HFFc6 (cell line): ENCODE results near the gene NDST4. TPM values are rescaled to one million over a fixed set of nuclear protein-coding genes. Genes with fewer than 3 reads are reported as not detected.

Experiments
- DNase-seq: peaks from one replicate; pipeline ENCODE4 v3.0.0-alpha.2; 2018
- H3K27ac Mint-ChIP-seq: 2 replicates; pipeline ENCODE4 v1.8.0; 2020; ENCODE audit warnings: mild to moderate bottlenecking, mixed read lengths
- H3K27me3 Mint-ChIP-seq: 2 replicates; pipeline ENCODE4 v1.8.0; 2021; ENCODE audit warnings: mild to moderate bottlenecking, moderate library complexity, mixed read lengths; ENCODE audit not compliant: insufficient read depth
- H3K36me3 Mint-ChIP-seq: 2 replicates; pipeline ENCODE4 v1.8.0; 2021; ENCODE audit warnings: low read depth, mixed read lengths
- H3K4me1 Mint-ChIP-seq: 2 replicates; pipeline ENCODE4 v1.8.0; 2020; ENCODE audit warnings: low read depth, mixed read lengths
- H3K4me3 Mint-ChIP-seq: 2 replicates; pipeline ENCODE4 v1.8.0; 2020; ENCODE audit warnings: mild to moderate bottlenecking, moderate library complexity, mixed read lengths
- H3K9me3 Mint-ChIP-seq: 2 replicates; pipeline ENCODE4 v1.8.0; 2020; ENCODE audit warnings: mild to moderate bottlenecking, mixed read lengths
- total RNA-seq, 6 experiments: library from RNA; stranded (reverse); fragmentation: NEBNext Ultra II Directional; extraction: Animal tissue kit (Norgen Biotek cat#: 25700); gene quantifications; 2 replicates in 1 of 6; 3 replicates in 5 of 6; pipeline ENCODE4 v1.2.3, GENCODE V29; 2021
- TF ChIP-seq, protein P1 (sequence below): fragments of 200-600 bp; sonication (generic); IDR thresholded peaks from 2 replicates; pipeline ENCODE4 v1.5.0; 2021; ENCODE audit warnings: antibody characterized with exemption, mild to moderate bottlenecking

The NDST4 gene
- total RNA-seq, 6 experiments from 2014 or later: not detected

DNA sequence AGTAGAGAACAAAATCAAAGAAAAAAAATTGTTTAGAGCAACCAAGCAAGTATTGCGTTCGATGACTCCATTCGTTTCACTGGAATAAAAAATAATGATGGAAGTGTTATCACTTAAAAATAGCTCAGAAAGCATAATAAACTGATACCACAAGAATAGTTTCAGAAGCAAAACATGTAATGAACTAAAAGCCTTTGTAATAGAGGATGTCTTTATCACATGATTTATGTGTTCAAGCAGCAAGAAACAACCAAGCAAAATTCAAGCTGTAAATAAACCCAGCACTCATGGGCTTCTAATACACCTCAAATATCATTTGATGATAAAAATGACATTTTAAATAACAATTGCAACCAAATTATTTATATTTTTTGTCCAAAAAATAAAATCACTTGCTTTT, 192.2 kb downstream of the NDST4 start:
- H3K4me3 Mint-ChIP-seq: no peak overlapping the region
- DNase-seq: no peak
- TF ChIP-seq, protein P1, sequence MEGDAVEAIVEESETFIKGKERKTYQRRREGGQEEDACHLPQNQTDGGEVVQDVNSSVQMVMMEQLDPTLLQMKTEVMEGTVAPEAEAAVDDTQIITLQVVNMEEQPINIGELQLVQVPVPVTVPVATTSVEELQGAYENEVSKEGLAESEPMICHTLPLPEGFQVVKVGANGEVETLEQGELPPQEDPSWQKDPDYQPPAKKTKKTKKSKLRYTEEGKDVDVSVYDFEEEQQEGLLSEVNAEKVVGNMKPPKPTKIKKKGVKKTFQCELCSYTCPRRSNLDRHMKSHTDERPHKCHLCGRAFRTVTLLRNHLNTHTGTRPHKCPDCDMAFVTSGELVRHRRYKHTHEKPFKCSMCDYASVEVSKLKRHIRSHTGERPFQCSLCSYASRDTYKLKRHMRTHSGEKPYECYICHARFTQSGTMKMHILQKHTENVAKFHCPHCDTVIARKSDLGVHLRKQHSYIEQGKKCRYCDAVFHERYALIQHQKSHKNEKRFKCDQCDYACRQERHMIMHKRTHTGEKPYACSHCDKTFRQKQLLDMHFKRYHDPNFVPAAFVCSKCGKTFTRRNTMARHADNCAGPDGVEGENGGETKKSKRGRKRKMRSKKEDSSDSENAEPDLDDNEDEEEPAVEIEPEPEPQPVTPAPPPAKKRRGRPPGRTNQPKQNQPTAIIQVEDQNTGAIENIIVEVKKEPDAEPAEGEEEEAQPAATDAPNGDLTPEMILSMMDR: no peak
- H3K36me3 Mint-ChIP-seq: no peaks in the 10 kb centered on the region
- peaks cover 24% of the 10 kb centered on the region for H3K9me3 Mint-ChIP-seq
- H3K27me3 Mint-ChIP-seq: no peaks in the 10 kb centered on the region
- no peak overlapping the region for H3K27ac Mint-ChIP-seq
- H3K4me1 Mint-ChIP-seq: no peaks in the 10 kb centered on the region

- H3K9me3 Mint-ChIP-seq: peaks cover 14% of the 10 kb centered on the region
- H3K27ac Mint-ChIP-seq: no peak overlapping the region
- H3K27me3 Mint-ChIP-seq: no peaks in the 10 kb centered on the region
- no peaks in the 10 kb centered on the region for H3K4me1 Mint-ChIP-seq
- DNase-seq: no peak
- TF ChIP-seq, protein P1: no peak
- no peak overlapping the region for H3K4me3 Mint-ChIP-seq
- H3K36me3 Mint-ChIP-seq: no peaks in the 10 kb centered on the region
These were observed 202.3 kb downstream of the NDST4 start for GRCh38 chr4:114911111-114911510.

DNA sequence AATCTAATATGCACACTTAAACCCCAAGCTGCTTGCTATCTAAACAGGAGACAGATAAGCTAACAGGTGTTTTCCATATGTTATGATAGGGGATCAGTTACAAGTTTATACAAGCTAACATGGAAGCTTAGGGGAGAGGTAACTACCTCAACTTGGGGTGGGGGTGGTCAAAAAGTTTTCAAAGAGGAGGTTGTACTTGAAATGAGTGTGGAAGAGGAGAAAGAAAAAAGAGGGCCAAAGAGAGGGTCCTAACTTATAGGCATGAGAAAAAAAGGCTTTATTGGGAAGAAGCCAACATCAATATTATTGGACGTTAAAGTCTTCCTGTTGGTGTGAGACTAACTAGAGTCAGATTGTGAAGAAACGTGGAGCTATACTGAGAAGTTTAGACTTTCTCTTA, 205.9 kb downstream of the NDST4 start:
- Mint-ChIP-seq H3K27ac (no peak overlapping the region), H3K27me3 (no peaks in the 10 kb centered on the region), H3K9me3 (peaks cover 18% of the 10 kb centered on the region), H3K4me1 (no peaks in the 10 kb centered on the region), H3K4me3 (no peak overlapping the region), H3K36me3 (no peaks in the 10 kb centered on the region)
- TF ChIP-seq, protein P1: no peak
- no peak for DNase-seq

- H3K4me3 Mint-ChIP-seq: no peak overlapping the region
- H3K9me3 Mint-ChIP-seq: peaks cover 19% of the 10 kb centered on the region
- no peaks in the 10 kb centered on the region for H3K4me1 Mint-ChIP-seq
- no peaks in the 10 kb centered on the region for H3K36me3 Mint-ChIP-seq
- H3K27ac Mint-ChIP-seq: no peak overlapping the region
- H3K27me3 Mint-ChIP-seq: no peaks in the 10 kb centered on the region; the same call in none of the 2 replicates
- no peak for DNase-seq
- TF ChIP-seq, protein P1: no peak
These were observed 208.4 kb downstream of the NDST4 start for GRCh38 chr4:114905017-114905416.

GRCh38 chr4:114900934-114901333, 212.5 kb downstream of the NDST4 start:
- Mint-ChIP-seq H3K27me3 (no peaks in the 10 kb centered on the region; the same call in none of the 2 replicates), H3K4me3 (no peak overlapping the region), H3K9me3 (peaks cover 23% of the 10 kb centered on the region), H3K36me3 (no peaks in the 10 kb centered on the region), H3K4me1 (no peaks in the 10 kb centered on the region), H3K27ac (no peak overlapping the region)
- DNase-seq: no peak
- TF ChIP-seq, protein P1: no peak

DNA sequence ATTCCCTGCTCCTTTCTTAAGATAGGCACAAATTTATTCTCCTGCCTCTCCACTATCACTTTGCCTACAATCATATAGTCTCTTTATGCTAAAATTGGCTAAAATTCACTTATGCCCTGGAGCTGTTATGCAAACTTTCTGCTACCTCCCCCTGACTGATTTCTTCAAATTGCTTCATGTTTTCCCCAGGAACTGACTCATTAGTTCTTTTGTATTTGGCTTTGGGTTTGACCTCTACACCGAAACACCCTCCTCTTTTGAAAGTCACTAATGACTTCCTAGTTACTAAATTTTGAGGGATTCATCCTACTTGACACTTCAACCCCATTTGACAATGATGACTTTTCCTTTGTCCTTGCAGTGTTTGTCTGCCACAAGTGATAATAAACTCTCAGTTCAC, 222.6 kb downstream of the NDST4 start:
- no peak overlapping the region for H3K27ac Mint-ChIP-seq
- peaks cover 37% of the 10 kb centered on the region for H3K9me3 Mint-ChIP-seq
- DNase-seq: no peak
- H3K36me3 Mint-ChIP-seq: no peaks in the 10 kb centered on the region; the same call in 1 of the 2 replicates
- no peaks in the 10 kb centered on the region for H3K27me3 Mint-ChIP-seq
- TF ChIP-seq, protein P1: no peak
- no peak overlapping the region for H3K4me3 Mint-ChIP-seq
- H3K4me1 Mint-ChIP-seq: no peaks in the 10 kb centered on the region
